22Rv1 (cell line): ENCODE results near the gene ASXL1.

Experiments used
- CTCF ChIP-seq: fragments of 450-650 bp; IDR thresholded peaks from 2 replicates; pipeline ENCODE4 v1.5.1; 2017; ENCODE audit warnings: mild to moderate bottlenecking
- ZFX ChIP-seq: fragments of 450-650 bp; IDR thresholded peaks from 2 replicates; pipeline ENCODE4 v1.6.1; 2017; ENCODE audit warnings: antibody characterized with exemption, borderline replicate concordance

DNA sequence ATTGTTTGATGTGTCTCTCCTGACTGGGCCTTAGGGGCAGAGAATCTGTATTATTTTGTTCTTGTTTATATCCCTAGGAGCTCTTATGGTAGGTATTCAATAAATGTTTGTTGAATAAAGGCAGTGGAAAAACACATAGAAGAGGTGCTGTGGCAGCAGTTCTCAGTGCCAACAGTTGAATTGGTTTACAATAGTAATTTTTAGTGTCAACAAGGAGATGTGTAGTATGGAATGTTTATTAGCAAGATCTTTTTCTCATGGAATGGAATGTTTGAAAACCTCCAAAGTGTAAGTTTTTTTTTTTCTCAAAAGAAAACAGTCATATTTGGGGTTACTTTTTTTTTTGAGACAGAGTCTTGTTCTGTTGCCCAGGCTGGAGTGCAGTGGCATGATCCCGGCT, 28.0 kb downstream of the ASXL1 start:
- TF ChIP-seq CTCF: no peak
- no peak for TF ChIP-seq ZFX
